GM21447 (cell line): ENCODE measurements around the gene CDH16.
"Not testable (repeated sequence)": the region's sequence is repeated elsewhere in the genome, so short reads cannot be mapped to it uniquely, and the experiment has no call there.

Experiments used
- ATAC-seq: cut with Tn5 transposase; IDR thresholded peaks from one replicate; pipeline ENCODE4 v1.9.1; 2021; ENCODE audit not compliant: unreplicated experiment

The CDH16 gene, protein sequence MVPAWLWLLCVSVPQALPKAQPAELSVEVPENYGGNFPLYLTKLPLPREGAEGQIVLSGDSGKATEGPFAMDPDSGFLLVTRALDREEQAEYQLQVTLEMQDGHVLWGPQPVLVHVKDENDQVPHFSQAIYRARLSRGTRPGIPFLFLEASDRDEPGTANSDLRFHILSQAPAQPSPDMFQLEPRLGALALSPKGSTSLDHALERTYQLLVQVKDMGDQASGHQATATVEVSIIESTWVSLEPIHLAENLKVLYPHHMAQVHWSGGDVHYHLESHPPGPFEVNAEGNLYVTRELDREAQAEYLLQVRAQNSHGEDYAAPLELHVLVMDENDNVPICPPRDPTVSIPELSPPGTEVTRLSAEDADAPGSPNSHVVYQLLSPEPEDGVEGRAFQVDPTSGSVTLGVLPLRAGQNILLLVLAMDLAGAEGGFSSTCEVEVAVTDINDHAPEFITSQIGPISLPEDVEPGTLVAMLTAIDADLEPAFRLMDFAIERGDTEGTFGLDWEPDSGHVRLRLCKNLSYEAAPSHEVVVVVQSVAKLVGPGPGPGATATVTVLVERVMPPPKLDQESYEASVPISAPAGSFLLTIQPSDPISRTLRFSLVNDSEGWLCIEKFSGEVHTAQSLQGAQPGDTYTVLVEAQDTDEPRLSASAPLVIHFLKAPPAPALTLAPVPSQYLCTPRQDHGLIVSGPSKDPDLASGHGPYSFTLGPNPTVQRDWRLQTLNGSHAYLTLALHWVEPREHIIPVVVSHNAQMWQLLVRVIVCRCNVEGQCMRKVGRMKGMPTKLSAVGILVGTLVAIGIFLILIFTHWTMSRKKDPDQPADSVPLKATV

DNA sequence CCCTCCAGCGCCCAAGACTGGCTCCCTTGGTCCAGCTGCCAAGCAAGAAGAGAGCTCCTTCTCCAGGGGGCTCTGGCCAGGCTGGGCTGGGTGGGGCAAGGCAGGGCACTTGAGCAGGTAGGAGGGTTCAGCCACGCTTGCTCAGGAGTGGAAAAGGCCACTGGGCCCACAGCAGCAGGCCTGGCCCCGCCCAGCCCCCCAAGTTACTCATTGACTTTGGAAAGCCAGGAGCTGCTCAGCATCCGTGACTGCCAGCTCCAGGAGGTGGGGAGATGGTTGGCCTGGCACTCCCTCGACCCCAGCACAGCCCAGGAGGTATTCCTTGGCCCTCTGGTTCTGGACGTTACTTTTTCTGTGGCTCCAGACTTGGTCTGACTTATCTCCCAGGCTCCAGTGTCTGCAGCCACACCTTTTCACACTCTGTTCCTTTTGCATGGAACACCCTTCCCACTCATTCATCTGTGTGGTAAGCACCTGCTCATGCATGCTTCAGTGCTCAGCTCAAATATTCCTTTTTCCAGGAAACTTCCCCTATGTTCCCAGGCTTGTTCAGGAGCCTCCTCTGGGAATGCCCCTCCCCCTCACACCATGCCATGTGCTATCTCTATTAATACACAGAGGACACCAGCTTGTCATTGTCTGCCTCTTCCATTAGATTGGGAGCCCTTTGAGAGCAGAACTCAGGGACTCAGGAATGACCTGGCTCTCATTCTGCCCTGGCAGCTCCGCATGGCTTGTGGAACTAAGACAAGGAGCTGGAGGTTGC lies at the start of gene CDH16:
Gene CDH16 (minus strand): TSS at position 83 of the 766 bp plus-strand sequence. CDS start 820 bp downstream, outside the sequence.
- no peak for ATAC-seq

- ATAC-seq, result no peak
Measured at GRCh38 chr16:66964049-66964448, 45.4 kb upstream of the CDH16 start.

GRCh38 chr16:66961914-66962313 lies 43.2 kb upstream of the CDH16 start:
- ATAC-seq, result no peak

DNA sequence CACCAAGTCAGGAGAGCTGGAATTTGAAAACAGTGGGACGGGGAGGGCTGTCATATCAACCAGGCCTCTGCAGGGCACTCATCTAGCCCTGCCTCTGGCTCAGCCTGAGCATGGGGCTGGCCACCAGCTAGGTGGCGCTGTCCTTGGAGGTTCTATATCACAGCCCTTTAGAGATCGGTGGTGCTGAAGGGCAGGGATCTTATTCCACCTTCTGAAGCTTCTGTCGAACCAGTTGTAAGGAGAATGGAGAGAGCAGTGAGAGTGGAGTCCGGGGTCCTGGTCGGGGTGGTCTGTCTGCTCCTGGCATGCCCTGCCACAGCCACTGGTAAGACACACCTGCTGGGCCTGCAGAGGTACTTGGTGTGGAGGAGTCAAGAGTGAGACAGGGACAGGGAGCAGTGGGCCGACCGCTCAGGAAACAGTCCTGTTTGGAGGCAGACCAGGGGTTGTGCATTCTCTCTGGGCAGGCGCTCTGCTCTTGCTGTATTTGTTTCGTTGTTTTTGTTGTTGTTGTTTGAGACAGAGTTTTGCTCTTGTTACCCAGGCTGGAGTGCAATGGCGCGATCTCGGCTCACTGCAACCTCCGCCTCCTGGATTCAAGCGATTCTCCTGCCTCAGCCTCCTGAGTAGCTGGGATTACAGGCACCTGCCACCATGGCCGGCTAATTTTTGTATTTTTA lies 42.5 kb upstream of the CDH16 start, which contains the start of gene CES3:
Gene CES3 (plus strand): TSS at position 202 of the 680 bp plus-strand sequence. CDS start 42 bp downstream, at position 244.
- ATAC-seq, result no peak

DNA sequence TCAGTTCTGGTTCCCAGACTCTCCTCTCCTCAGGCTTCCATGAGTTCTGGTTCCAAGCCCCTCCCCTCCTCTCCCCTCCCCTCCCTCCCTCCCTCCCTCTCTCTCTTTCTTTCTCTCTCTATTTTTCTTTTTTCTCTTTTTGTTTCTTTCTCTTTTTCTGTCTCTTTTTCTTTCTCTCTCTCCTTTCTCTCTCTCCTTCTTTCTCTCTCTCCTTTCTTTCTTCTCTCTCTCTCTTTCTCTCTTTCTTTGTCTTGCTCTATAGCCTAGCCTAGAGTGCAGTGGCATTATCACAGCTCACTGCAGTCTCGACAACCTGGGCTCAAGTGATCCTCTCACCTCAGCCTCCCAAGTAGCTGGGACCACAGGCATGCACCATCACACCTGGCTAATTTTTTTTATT lies 41.6 kb upstream of the CDH16 start:
- no peak for ATAC-seq

DNA sequence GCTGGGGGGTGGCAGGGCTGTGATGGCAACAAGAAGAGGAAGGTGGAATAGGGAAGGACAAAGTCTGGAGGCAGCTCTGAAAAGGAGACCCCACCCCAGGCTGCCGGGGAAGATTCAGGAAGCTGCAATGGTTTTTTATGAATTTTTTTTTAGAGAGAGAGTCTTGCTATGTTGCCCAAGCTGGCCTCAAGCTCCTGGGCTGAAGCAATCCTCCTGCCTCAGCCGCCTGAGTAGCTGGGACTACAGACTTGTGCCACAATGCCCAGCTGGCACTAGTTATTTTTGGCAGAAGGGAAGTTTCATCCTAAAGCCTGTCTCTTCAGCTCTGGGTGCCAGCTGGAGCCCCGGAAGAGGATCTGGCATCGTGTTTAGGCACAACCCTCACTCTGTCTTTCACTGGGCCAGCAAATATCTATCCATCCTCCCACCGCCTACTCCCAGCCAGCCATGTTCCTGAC lies 41.0 kb upstream of the CDH16 start:
- ATAC-seq, result no peak

DNA sequence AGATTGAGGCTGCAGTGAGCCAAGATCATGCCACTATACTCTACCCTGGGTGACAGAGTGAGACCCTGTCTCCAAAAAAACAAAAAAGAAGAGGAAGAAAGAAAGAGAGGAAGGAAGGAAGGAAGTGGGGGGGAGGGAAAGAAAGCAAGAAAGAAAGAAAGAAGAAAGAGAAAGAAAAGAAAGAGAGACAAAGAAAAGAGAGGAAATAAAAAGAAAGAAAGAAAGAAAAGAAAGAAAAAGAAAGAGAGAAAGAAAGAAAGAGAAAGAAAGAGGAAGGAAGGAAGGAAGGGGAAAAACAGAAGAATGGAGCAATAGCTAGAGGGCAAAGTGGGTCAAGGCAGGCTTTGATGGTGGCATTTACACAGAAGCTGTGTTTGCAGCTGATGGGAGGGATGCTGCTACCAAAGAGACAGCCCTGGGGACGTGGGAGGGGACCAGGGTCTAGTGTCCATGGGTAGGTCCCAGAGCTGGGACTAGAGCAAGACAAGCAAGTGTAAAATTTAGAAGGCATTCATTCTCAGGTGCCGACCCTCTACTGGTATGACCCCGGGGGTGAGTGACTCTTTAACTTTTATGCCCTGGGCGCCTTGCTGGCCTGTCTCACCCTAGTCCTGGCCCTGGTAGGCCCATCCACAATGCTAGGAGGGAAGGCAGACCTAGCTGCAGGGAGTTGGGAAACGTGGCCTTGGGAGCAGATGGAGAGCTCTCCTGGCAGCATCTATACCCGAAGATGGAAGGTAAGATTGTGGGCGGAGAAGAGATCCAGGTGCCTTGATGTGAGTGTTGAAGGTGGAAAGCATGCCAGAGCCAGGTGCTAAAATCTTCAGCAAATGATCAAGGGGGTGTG lies 40.4 kb upstream of the CDH16 start:
- no peak for ATAC-seq

DNA sequence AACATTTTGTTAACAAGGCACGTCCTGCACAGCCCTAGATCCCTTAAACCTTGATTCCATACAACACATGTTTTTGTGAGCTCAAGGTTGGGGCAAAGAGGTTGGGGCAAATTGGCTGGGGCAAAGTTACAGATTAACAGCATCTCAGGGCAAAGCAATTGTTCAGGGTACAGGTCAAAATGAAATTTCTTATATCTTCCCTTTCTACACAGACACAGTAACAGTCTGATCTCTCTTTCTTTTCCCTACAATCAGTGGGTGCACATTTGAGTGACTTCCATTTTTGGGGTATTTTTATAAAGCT lies 37.4 kb upstream of the CDH16 start:
- ATAC-seq, result not testable (repeated sequence)

- ATAC-seq, result not testable (repeated sequence)
Measured at GRCh38 chr16:66955363-66956153, 36.9 kb upstream of the CDH16 start.

GRCh38 chr16:66954097-66954659 lies 35.5 kb upstream of the CDH16 start:
- no peak for ATAC-seq

DNA sequence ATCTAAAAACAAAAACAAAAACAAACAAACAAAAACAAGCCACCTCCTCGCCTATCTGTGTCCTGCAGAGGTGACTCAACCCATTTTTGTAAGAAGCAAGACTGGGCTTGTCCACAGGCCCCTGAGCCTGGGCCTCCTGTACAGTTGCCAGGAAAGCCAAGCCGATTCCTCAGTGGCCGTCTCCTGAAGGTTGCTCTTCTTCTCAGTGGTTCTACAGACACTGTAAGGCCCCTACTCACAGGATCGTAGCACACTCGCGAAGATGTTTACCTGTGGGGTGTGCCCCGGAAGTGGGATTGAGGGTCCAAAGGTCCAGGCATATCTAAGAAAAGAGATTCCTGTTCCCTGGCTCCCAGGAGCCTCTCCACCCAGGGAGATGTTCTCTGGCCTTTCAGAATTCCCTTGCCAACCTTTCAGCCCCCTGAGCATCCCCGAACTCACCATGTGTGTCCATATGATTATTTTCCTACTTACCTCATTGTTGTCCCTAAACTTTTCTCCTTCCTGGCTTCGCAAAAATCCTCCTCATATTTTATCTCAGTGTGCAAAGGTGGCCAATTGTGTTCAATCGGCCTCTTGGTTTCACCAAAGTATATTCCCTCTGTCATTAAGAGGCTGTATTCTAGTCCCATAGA lies 34.9 kb upstream of the CDH16 start:
- ATAC-seq, result no peak

- no peak for ATAC-seq
Measured at GRCh38 chr16:66952430-66953110, 33.9 kb upstream of the CDH16 start.

DNA sequence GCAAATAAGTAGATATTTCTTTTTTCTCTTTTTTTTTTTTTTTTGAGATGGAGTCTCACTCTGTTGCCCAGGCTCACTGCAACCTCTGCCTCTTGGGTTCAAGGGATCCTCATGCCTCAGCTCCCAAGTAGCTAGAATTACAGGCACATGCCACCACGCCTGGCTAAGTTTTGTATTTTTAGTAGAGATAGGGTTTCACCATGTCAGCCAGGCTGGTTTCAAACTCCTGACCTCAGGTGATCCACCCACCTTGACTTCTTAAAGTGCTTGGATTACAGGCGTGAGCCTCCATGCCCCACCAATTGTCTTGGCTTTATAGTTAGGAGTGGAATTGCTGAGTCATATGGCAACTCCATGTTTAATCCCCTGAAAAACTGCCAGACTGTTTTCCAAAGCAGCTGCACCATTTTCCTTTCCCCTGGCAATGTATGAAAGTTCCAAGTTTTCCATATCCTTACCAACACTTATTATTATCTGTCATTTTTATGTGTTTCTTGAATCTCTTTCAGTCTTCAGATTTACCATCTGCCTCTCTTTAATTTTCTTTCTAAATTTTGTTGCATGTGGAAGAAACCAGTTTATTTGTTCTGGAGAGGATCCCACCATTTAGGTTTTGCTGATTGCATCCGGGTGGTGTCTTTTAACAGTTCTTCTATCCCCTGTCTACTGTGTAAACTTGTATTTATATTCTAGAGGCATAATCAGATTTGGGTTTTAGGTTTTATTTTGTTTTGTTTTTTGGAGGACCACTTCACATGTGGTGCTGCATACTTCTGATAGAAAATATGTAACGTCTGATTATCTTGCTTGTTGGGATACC lies 32.5 kb upstream of the CDH16 start:
- ATAC-seq, result no peak

- ATAC-seq, result no peak
Measured at GRCh38 chr16:66950437-66950836, 31.8 kb upstream of the CDH16 start.

DNA sequence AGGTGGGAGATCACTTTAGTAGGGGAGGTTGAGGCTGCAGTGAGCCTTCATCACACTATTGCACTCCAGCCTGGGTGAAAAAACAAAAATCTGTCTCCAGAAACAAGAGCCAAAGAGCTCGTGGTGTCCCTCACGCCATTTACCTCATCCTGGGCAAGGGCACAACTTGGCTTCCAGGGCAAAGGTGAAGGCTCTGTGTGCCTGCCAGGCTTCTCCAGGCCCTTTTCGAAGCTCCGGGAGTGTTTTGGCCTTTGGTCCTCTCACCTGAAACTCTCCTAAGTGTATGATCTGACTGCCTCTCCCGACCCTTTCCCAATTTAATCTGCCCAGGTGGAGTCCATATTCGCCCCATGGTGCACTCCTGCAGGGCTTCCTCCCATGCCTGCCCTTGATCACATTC lies 30.8 kb upstream of the CDH16 start:
- ATAC-seq, result no peak

- ATAC-seq, result no peak
Measured at GRCh38 chr16:66948837-66949225, 30.1 kb upstream of the CDH16 start.
